Measurements from ENCODE around the gene MPPED1. TPM values are rescaled to one million over a fixed set of nuclear protein-coding genes. Genes with fewer than 3 reads are reported as not detected.

Gene MPPED1
- total and polyA plus RNA-seq, 2 of the 13 experiments (the other 11 are each of a cell fraction or from before 2014, with no cell fraction given) = 0.77 TPM; not detected in 1

GRCh38 chr22:43533156-43533530, 121.3 kb downstream of the MPPED1 start (continued):
- TF ChIP-seq ZNF674 (CRISPR knock-in tag; IDR thresholded peaks at IDR 0.05; ENCODE audit: low read depth) = no peak
- TF ChIP-seq MTA3 (CRISPR knock-in tag; IDR thresholded peaks at IDR 0.05) = no peak
- TF ChIP-seq TRAFD1 (CRISPR knock-in tag; IDR thresholded peaks at IDR 0.05; ENCODE audit: borderline replicate concordance) = no peak
- TF ChIP-seq RFXANK (CRISPR knock-in tag; IDR thresholded peaks at IDR 0.05) = no peak
- TF ChIP-seq ZNF614 (CRISPR knock-in tag; IDR thresholded peaks at IDR 0.05; ENCODE audit: borderline replicate concordance) = no peak
- TF ChIP-seq TEAD3 (CRISPR knock-in tag; optimal IDR thresholded peaks at IDR 0.05; ENCODE audit: borderline replicate concordance) = no peak

DNA sequence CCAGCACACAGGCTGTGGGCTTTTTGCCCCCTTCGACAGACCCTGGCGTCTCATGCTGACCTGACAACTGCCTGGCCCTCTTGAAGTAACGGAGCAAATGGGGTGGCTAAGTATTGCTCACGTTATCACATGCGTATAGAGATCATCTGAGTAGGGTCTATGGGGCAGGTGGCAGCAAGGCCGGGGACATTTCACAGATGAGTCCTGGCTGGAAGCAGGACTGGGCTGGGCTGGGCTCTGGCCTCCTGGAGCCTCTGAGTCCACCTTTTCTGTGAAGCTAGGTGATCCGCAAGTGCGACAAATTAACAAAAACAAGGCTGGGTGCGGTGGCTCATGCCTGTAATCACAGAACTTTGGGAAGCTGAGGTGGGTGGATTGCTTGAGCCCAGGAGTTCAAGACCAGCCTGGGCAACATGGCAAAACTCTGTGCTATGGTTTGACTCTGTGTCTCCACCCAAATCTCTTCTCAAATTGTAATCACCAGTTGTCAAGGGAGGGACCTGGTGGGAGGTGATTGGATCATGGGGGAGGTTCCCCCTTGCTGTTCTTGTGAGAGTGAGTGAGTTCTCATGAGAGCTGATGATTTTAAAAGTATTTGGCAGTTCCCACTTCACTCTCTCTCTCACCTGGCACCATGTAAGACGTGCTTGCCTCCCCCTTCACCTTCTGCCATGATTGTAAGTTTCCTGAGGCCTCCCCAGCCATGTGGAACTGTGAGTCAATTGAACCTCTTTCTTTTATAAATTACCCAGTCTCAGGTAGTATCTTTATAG, 122.0 kb downstream of the MPPED1 start:
- Histone ChIP-seq H2AFZ (ENCODE audit: low read length) (no peak overlapping the region), H3K9ac (ENCODE audit: insufficient read depth, low read depth, low read length) (no peak overlapping the region), H3K79me2 (ENCODE audit: insufficient read depth, low read length) (no peaks in the 10 kb centered on the region), H3K9me3 (ENCODE audit: low read length) (no peaks in the 10 kb centered on the region), H3K27me3 (ENCODE audit: control insufficient read depth in 1 of 2, insufficient read depth in 2 of 2, low read length in 2 of 2) (peaks cover 3 to 35% of the 10 kb centered on the region in 2 experiments; a peak in 1 of 5 replicates), H4K20me1 (ENCODE audit: insufficient read depth, low read length) (no peaks in the 10 kb centered on the region), H3K4me2 (ENCODE audit: low read depth, low read length) (no peak overlapping the region), H3K4me3 (replicated peaks in 1 of 3; ENCODE audit: insufficient read depth in 1 of 3, low read depth in 2 of 3, low read length in 3 of 3) (no peak overlapping the region), H3K27ac (ENCODE audit: extremely low read length, insufficient read depth, low read length) (no peak overlapping the region), H3K4me1 (ENCODE audit: insufficient read depth, low read length) (no peaks in the 10 kb centered on the region), H3K36me3 (replicated peaks in 1 of 2; ENCODE audit: control insufficient read depth in 1 of 2, insufficient read depth in 2 of 2, low read length in 2 of 2) (no peaks in the 10 kb centered on the region)
- ChIA-PET CTCF (ENCODE audit: low intra/inter-chr PET ratio, low total read pairs) (no interaction called here), POLR2A (no interaction called here)
- ATAC-seq (no peak), FAIRE-seq (no peak), DNase-seq (ENCODE audit: low spot score) (no peak)
- in situ Hi-C loops (cut with HindIII; ENCODE audit: extremely low pct_ligation_motif_present, low pct_unique_long_range_greater_than_20kb) (no loop called here), intact Hi-C loops (cut with micrococcal nuclease; ENCODE audit: unreplicated experiment) (no loop called here)
- WGBS (ENCODE audit: low lambda C conversion rate) = 46% methylated on average over 10 of the region's 10 CpGs
- no TSS peak for BruUV-seq (replicated peaks)
- no peak for TF ChIP-seq ZNF296 (CRISPR knock-in tag; conservative IDR thresholded peaks at IDR 0.05)
- no peak for TF ChIP-seq BORCS8-MEF2B (CRISPR knock-in tag; IDR thresholded peaks at IDR 0.05)
- no peak for TF ChIP-seq RXRA (CRISPR knock-in tag; IDR thresholded peaks at IDR 0.05)
- TF ChIP-seq ZSCAN31 (CRISPR knock-in tag; IDR thresholded peaks at IDR 0.05; ENCODE audit: low read depth) = no peak
- TF ChIP-seq ZFP62 (CRISPR knock-in tag; IDR thresholded peaks at IDR 0.05) = no peak
- TF ChIP-seq, protein P1, sequence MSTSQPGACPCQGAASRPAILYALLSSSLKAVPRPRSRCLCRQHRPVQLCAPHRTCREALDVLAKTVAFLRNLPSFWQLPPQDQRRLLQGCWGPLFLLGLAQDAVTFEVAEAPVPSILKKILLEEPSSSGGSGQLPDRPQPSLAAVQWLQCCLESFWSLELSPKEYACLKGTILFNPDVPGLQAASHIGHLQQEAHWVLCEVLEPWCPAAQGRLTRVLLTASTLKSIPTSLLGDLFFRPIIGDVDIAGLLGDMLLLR (CRISPR knock-in tag; IDR thresholded peaks at IDR 0.05) = no peak
- TF ChIP-seq, protein P2, sequence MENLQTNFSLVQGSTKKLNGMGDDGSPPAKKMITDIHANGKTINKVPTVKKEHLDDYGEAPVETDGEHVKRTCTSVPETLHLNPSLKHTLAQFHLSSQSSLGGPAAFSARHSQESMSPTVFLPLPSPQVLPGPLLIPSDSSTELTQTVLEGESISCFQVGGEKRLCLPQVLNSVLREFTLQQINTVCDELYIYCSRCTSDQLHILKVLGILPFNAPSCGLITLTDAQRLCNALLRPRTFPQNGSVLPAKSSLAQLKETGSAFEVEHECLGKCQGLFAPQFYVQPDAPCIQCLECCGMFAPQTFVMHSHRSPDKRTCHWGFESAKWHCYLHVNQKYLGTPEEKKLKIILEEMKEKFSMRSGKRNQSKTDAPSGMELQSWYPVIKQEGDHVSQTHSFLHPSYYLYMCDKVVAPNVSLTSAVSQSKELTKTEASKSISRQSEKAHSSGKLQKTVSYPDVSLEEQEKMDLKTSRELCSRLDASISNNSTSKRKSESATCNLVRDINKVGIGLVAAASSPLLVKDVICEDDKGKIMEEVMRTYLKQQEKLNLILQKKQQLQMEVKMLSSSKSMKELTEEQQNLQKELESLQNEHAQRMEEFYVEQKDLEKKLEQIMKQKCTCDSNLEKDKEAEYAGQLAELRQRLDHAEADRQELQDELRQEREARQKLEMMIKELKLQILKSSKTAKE (CRISPR knock-in tag; IDR thresholded peaks at IDR 0.05; ENCODE audit: borderline replicate concordance) = no peak
- TF ChIP-seq, protein P3, sequence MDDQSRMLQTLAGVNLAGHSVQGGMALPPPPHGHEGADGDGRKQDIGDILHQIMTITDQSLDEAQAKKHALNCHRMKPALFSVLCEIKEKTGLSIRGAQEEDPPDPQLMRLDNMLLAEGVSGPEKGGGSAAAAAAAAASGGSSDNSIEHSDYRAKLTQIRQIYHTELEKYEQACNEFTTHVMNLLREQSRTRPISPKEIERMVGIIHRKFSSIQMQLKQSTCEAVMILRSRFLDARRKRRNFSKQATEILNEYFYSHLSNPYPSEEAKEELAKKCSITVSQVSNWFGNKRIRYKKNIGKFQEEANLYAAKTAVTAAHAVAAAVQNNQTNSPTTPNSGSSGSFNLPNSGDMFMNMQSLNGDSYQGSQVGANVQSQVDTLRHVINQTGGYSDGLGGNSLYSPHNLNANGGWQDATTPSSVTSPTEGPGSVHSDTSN (CRISPR knock-in tag; IDR thresholded peaks at IDR 0.05; ENCODE audit: borderline replicate concordance) = no peak
